ENCODE measurements around the gene CNNM3. TPM values are rescaled to one million over a fixed set of nuclear protein-coding genes. Genes with fewer than 3 reads are reported as not detected.

The CNNM3 gene
- total and polyA plus RNA-seq, 4 donors = 7.2 to 31.4 (median 14.6) TPM

DNA sequence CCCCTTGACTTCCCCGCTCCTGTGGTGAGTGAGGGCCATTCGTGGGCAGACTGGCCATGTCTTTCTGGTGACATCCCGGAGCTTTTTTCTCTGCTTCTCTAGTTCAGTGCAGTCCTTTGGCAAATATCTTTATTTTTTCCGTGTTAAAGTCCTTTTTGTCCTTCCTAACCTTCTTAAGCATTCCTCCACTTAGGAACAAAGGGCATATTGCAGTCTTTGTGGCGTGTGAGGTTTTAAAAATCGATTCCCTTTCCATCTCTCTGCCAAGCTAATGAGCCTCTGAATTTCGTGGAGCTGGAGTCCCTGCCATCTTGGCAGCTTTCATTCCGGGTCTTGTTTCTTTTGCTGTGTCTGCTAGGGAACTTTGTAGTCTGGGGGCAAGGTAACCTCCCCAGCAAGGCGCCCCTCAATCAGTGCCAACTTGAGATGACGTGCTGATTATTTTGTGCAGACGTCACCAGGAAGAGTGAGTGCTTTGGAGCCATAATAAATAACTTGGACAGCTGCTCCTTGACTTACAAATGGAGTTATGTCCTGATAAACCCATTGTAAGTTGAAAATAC lies 5.1 kb downstream of the CNNM3 start:
- ATAC-seq (ENCODE audit: insufficient read depth, low FRiP score) (no peak), DNase-seq (no peak)
- Histone ChIP-seq H3K9me3 (ENCODE audit: control insufficient read depth in 4 of 4, insufficient read depth in 3 of 4, low read length in 3 of 4) (no peaks in the 10 kb centered on the region), H3K4me3 (no peak overlapping the region), H3K27me3 (ENCODE audit: control insufficient read depth in 3 of 3, insufficient read depth in 3 of 3, low read length in 2 of 3) (no peaks in the 10 kb centered on the region), H3K36me3 (ENCODE audit: control insufficient read depth in 4 of 4, insufficient read depth in 4 of 4, low read length in 4 of 4) (peaks cover 0 to 23% (median 13%) of the 10 kb centered on the region in 4 donors), H3K4me1 (ENCODE audit: control insufficient read depth in 5 of 5, insufficient read depth in 5 of 5, low read length in 5 of 5) (peaks cover 8 to 39% (median 26%) of the 10 kb centered on the region in 5 donors), H3K9ac (ENCODE audit: insufficient read depth in 1 of 2, low read length in 2 of 2) (no peak overlapping the region), H3K27ac (ENCODE audit: low read depth in 1 of 2, low read length in 1 of 2) (no peak overlapping the region)
- 81 to 85% methylated on average over 11 of the region's 11 CpGs for WGBS, 2 donors
- TF ChIP-seq, protein P1, sequence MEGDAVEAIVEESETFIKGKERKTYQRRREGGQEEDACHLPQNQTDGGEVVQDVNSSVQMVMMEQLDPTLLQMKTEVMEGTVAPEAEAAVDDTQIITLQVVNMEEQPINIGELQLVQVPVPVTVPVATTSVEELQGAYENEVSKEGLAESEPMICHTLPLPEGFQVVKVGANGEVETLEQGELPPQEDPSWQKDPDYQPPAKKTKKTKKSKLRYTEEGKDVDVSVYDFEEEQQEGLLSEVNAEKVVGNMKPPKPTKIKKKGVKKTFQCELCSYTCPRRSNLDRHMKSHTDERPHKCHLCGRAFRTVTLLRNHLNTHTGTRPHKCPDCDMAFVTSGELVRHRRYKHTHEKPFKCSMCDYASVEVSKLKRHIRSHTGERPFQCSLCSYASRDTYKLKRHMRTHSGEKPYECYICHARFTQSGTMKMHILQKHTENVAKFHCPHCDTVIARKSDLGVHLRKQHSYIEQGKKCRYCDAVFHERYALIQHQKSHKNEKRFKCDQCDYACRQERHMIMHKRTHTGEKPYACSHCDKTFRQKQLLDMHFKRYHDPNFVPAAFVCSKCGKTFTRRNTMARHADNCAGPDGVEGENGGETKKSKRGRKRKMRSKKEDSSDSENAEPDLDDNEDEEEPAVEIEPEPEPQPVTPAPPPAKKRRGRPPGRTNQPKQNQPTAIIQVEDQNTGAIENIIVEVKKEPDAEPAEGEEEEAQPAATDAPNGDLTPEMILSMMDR (IDR thresholded peaks at IDR 0.05; ENCODE audit: control extremely low read depth, extremely low read depth) = no peak

DNA sequence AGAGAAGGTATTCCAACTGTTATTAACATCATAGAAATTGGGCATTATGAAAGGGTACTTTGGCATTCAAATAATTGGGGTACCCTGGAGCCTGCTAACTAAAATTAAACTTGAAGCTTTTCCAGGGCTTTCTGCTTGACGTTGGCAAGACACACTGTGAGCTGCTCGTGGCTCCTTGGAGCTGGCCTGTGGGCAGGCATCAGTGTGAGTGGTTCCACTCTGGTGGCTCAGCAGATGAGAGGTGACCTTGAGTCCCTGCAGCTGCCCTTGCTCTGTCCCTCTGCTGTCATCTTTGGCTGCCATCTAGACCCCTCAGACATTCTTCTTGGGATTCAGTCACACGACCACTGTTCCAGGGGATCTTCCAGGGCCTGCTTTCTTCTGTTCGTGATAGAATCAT lies 6.7 kb downstream of the CNNM3 start:
- no peak for ATAC-seq (ENCODE audit: insufficient read depth, low FRiP score)
- TF ChIP-seq, protein P1 (IDR thresholded peaks at IDR 0.05; ENCODE audit: control extremely low read depth, extremely low read depth) = no peak
- Histone ChIP-seq H3K27ac (ENCODE audit: low read depth in 1 of 2, low read length in 1 of 2) (no peak overlapping the region), H3K4me3 (no peak overlapping the region), H3K4me1 (ENCODE audit: control insufficient read depth in 5 of 5, insufficient read depth in 5 of 5, low read length in 5 of 5) (peaks cover 3 to 29% (median 19%) of the 10 kb centered on the region in 5 donors), H3K9ac (ENCODE audit: insufficient read depth in 1 of 2, low read length in 2 of 2) (no peak overlapping the region), H3K36me3 (ENCODE audit: control insufficient read depth in 4 of 4, insufficient read depth in 4 of 4, low read length in 4 of 4) (peaks cover 0 to 34% (median 22%) of the 10 kb centered on the region in 4 donors), H3K9me3 (ENCODE audit: control insufficient read depth in 4 of 4, insufficient read depth in 3 of 4, low read length in 3 of 4) (no peaks in the 10 kb centered on the region), H3K27me3 (ENCODE audit: control insufficient read depth in 3 of 3, insufficient read depth in 3 of 3, low read length in 2 of 3) (no peaks in the 10 kb centered on the region)
- WGBS, 2 donors = 75 to 87% methylated on average over 4 of the region's 4 CpGs
- DNase-seq = no peak

DNA sequence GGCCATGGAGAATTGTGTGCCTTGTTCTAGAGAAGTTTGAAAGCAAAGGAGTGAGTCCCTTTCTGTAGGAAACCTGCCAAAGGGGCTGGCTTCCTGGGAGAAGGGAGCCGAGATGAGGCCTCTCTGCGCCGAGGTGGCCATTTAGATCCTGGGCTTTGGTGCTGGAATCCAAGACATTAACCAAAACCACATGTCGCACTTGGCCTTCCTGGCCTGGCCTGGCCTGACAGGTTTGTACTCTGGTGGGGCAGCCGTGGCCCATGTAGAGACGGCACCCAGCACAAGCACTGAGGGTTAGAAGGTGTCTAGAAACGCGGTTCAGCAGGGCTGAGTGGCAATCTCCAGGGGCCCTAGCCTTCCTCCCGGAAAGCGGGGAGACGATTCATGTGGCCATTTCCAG lies 7.1 kb downstream of the CNNM3 start:
- no peak overlapping the region for H3K4me3 ChIP-seq
- DNase-seq (no peak), ATAC-seq (ENCODE audit: insufficient read depth, low FRiP score) (no peak)
- H3K9me3 ChIP-seq (ENCODE audit: control insufficient read depth in 4 of 4, insufficient read depth in 3 of 4, low read length in 3 of 4) = no peaks in the 10 kb centered on the region
- H3K36me3 ChIP-seq (ENCODE audit: control insufficient read depth in 4 of 4, insufficient read depth in 4 of 4, low read length in 4 of 4) = peaks cover 0 to 38% (median 24%) of the 10 kb centered on the region in 4 donors
- no peak overlapping the region for H3K9ac ChIP-seq (ENCODE audit: insufficient read depth in 1 of 2, low read length in 2 of 2)
- WGBS, 2 donors = 83 to 84% methylated on average over 11 of the region's 11 CpGs
- H3K27ac ChIP-seq (ENCODE audit: low read depth in 1 of 2, low read length in 1 of 2) = no peak overlapping the region
- no peaks in the 10 kb centered on the region for H3K27me3 ChIP-seq (ENCODE audit: control insufficient read depth in 3 of 3, insufficient read depth in 3 of 3, low read length in 2 of 3)
- H3K4me1 ChIP-seq (ENCODE audit: control insufficient read depth in 5 of 5, insufficient read depth in 5 of 5, low read length in 5 of 5) = peaks cover under 1 to 25% (median 17%) of the 10 kb centered on the region in 5 donors
- TF ChIP-seq, protein P1 (IDR thresholded peaks at IDR 0.05; ENCODE audit: control extremely low read depth, extremely low read depth) = no peak

Measured in lung (tissue), 12 donors.